NCI-H2227 (cell line): ENCODE results near the gene ARHGAP24.

Experiments
- DNase-seq: peaks from one replicate; lab custom pipeline; 2025; ENCODE audit not compliant: unreplicated experiment; lab: John Stamatoyannopoulos, UW

Gene ARHGAP24

DNA sequence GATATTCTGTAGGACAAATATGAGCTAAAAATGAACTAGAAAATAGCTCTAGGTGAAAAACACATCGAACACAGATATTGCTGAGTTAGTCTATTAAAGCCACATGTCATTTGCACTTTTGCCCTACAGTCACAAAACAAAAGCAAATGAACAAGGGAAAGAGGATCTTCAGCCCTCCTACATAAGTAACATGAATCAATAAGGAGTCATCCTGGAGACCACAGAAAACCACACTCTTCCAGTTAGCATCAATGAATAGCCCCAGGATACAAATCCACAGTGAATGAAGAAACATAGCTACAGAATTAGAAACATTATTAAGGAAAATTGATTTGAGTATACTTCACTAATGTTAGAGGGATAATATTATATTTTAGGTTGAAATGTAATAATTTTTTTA lies 573.5 kb downstream of the ARHGAP24 start:
- no peak for DNase-seq

DNA sequence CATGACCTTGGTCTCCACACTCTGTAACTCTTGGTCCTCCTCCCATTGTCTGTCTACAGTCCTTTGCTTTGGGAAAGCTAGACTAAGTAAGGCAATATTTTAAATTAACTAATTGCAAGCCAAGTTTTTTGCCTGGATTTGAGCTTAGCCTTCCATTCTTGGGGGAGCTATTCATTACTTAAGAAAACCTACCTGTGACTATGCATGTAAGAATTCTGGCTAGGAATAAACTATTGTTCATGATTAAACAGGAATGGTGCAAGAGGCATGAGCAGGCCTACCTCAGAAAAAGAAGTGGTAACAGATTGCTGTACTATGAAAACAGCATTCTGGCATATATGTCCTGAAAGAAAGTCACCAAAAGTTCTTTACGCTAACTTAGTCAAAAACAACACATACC lies 575.5 kb downstream of the ARHGAP24 start:
- DNase-seq = no peak
